ENCODE data around the gene PTGER4.
"Not testable (repeated sequence)": the region's sequence is repeated elsewhere in the genome, so short reads cannot be mapped to it uniquely, and the experiment has no call there.

The PTGER4 gene

DNA sequence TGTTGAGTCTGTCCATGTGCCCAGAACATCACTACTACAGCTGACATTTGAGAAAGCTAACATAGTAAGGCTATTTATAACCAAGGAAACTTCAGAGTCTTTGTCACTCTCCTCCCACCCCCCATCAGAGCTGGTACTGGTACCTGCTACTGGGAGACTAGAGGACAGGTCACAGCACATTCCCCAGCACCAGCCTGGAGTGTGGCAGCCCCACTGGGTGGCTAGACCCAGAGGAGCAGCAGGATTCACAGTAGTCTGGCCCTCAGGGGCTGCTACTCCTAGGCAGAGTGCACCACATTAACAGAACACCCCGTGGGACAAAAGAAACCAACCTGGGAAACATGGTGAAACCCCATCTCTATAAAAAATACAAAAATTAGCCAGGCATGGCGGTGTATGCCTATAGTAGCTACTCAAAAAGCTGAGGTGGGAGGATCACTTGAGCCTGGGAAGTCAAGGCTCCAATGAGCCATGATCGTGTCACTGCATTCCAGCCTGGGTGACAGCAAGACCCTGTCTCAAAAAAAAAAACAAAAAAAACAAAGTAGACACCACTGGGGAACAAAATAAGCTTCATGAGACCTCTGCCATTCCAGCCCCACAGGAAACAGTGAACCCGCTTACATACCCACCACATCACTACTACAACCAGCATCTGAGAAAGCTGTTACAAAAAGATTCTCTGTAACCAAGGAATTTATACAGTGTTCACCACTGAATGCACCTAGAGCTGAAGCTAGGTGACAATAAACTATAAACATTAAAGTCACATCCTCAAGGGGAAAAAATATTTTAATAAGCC is 26.3 kb upstream of the PTGER4 start:
- Histone ChIP-seq H3K27ac (ENCODE audit: low read length) (no peak overlapping the region), H3K36me3 (ENCODE audit: insufficient read depth, low read depth, low read length) (no peaks in the 10 kb centered on the region), H3K9ac (ENCODE audit: low read depth, low read length) (no peak overlapping the region), H3K9me3 (ENCODE audit: insufficient read depth, low read depth, low read length) (no peaks in the 10 kb centered on the region), H3K4me1 (ENCODE audit: insufficient read depth, low read length) (no peaks in the 10 kb centered on the region), H3K4me3 (ENCODE audit: low read length) (no peak overlapping the region), H3K27me3 (ENCODE audit: insufficient read depth, low read length) (no peaks in the 10 kb centered on the region)

DNA sequence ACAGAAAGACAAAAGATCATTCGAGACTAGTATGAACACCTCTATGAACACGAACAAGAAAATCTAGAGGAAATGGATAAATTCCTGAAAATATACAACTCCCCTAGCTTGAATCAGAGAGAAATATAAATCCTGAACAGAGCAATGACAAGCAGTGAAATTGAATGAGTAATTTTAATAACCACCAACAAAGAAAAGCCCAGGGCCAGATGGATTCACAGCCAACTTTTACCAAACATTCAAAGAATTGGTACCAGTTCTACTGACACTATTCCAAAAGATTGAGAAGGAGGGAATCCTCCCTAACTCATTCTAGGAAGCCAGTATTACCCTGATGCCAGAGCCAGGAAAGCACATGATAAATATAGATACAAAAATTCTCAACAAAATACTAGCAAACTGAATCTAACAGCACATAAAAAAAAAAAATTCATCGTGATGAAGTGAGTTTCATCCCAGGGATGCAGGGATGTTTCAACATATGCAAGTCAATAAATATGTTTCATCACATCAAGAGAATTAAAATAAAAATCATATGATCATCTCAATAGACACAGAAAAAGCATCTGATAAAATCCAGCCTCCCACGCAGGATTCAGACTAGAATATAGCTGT is 25.2 kb upstream of the PTGER4 start:
- Histone ChIP-seq H3K27ac (ENCODE audit: low read length) (no peak overlapping the region), H3K9ac (ENCODE audit: low read depth, low read length) (no peak overlapping the region), H3K4me1 (ENCODE audit: insufficient read depth, low read length) (no peaks in the 10 kb centered on the region), H3K36me3 (ENCODE audit: insufficient read depth, low read depth, low read length) (no peaks in the 10 kb centered on the region), H3K9me3 (ENCODE audit: insufficient read depth, low read depth, low read length) (no peaks in the 10 kb centered on the region), H3K4me3 (ENCODE audit: low read length) (no peak overlapping the region), H3K27me3 (ENCODE audit: insufficient read depth, low read length) (no peaks in the 10 kb centered on the region)

DNA sequence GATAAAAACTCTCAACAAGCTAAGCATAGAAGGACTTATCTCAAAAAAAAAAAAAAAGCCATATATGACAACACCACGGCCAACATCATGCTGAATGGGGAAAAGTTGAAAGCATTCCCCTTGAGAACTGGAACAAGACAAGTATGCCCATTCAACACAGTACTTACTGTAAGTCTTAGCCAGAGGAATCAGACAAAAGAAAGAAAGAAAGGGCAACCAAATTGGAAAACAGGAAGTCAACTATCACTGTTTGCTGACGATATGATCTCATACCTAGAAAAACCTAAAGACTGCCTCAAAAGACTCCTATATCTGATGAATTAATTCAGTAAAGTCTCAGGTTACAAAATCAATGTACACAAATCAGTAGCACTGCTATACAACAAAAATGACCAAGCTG is 24.6 kb upstream of the PTGER4 start:
- no peak overlapping the region for H3K9ac ChIP-seq (ENCODE audit: low read depth, low read length)
- no peaks in the 10 kb centered on the region for H3K9me3 ChIP-seq (ENCODE audit: insufficient read depth, low read depth, low read length)
- no peak overlapping the region for H3K4me3 ChIP-seq (ENCODE audit: low read length)
- no peaks in the 10 kb centered on the region for H3K36me3 ChIP-seq (ENCODE audit: insufficient read depth, low read depth, low read length)
- no peak overlapping the region for H3K27ac ChIP-seq (ENCODE audit: low read length)
- H3K27me3 ChIP-seq (ENCODE audit: insufficient read depth, low read length): no peaks in the 10 kb centered on the region
- H3K4me1 ChIP-seq (ENCODE audit: insufficient read depth, low read length): no peaks in the 10 kb centered on the region

DNA sequence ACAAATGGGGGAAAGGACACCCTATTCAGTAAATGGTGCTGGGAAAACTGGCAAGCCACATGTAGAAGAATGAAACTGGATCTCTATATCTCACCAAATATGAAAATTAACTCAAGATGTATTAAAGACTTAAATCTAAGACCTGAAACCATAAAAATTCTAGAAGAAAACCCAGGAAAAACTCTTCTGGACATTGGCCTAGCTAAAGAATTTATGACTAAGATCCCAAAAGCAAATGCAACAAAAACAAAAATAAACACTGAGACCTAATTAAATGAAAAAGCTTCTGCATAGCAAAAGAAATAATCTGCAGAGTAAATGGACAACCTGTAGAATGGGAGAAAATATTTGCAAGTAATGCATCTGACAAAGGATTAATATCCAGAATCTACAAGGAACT is 23.6 kb upstream of the PTGER4 start:
- not testable (repeated sequence) for H3K9me3 ChIP-seq (ENCODE audit: insufficient read depth, low read depth, low read length); H3K27ac ChIP-seq (ENCODE audit: low read length); H3K9ac ChIP-seq (ENCODE audit: low read depth, low read length); H3K36me3 ChIP-seq (ENCODE audit: insufficient read depth, low read depth, low read length); H3K4me1 ChIP-seq (ENCODE audit: insufficient read depth, low read length); H3K4me3 ChIP-seq (ENCODE audit: low read length); H3K27me3 ChIP-seq (ENCODE audit: insufficient read depth, low read length)

DNA sequence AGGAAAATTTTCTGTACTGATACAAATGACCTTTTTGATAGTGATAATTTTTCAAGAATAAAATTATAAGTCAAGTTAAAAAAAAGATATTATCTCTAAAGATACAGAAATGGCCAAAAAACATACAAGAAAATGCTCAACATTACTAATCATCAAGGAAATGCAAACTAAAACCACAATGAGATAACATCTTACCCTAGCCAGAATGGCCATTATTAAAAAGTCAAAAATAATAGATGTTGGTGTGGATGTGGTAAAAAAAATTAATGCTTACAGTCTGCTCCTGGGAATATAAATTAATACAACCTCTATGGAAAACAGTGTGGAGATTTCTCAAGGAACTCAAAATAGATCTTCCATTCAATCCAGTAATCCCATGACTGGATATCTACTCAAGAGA is 22.9 kb upstream of the PTGER4 start:
- no peaks in the 10 kb centered on the region for H3K27me3 ChIP-seq (ENCODE audit: insufficient read depth, low read length)
- no peak overlapping the region for H3K9ac ChIP-seq (ENCODE audit: low read depth, low read length)
- H3K27ac ChIP-seq (ENCODE audit: low read length): no peak overlapping the region
- no peaks in the 10 kb centered on the region for H3K9me3 ChIP-seq (ENCODE audit: insufficient read depth, low read depth, low read length)
- no peaks in the 10 kb centered on the region for H3K36me3 ChIP-seq (ENCODE audit: insufficient read depth, low read depth, low read length)
- H3K4me3 ChIP-seq (ENCODE audit: low read length): no peak overlapping the region
- no peaks in the 10 kb centered on the region for H3K4me1 ChIP-seq (ENCODE audit: insufficient read depth, low read length)

DNA sequence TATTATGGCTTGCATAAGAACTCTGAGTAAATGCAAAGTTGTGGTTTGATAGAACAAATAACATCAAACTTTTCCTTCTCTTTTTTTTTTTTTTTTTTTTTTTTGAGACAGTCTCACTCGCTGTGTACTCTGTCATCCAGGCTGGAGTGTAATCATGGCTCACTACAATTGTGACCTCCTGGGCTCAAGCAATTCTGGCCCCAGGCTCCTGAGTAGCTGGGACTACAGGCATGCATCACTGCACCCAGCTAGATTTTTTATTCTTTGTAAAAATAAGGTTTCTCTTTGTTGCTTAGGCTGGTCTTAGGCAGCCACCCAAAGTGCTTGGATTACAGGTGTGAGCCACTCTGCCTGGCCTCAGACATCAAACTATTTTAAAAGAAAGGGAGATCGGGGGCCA is 19.0 kb upstream of the PTGER4 start:
- Histone ChIP-seq H3K9me3 (ENCODE audit: insufficient read depth, low read depth, low read length) (no peaks in the 10 kb centered on the region), H3K4me3 (ENCODE audit: low read length) (no peak overlapping the region), H3K27ac (ENCODE audit: low read length) (no peak overlapping the region), H3K36me3 (ENCODE audit: insufficient read depth, low read depth, low read length) (no peaks in the 10 kb centered on the region), H3K27me3 (ENCODE audit: insufficient read depth, low read length) (no peaks in the 10 kb centered on the region), H3K9ac (ENCODE audit: low read depth, low read length) (no peak overlapping the region), H3K4me1 (ENCODE audit: insufficient read depth, low read length) (no peaks in the 10 kb centered on the region)

DNA sequence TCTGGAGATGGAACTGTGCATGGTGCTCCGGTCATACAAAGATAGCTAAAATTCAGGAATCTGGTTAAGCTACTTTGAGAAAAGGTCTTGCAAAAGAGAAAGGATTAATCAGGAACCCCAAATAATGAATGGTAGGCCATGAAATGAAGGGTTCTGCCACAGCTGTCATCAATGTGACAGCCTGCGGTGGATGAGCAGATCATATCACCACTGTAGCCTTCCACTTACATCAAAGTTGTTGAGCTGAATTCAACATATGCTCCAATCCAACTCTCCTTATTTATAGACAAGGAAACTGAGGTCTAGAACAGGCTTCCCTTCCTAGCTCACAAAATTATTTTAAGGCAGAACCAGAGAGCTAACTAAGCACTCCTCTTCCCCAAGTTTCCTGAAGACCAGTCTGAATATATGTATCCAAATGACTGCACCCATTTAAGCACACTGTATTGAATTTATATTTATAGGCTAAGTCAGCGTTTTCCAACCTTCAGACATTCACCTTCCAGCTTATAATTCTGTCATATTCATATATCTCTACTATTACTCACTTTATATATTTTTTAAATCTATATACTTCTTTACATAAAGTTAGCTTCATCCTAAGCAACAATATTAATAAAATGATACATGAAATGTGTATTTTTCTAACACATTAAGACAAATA is 13.9 kb upstream of the PTGER4 start:
- Histone ChIP-seq H3K9me3 (ENCODE audit: insufficient read depth, low read depth, low read length) (no peaks in the 10 kb centered on the region), H3K4me1 (ENCODE audit: insufficient read depth, low read length) (no peaks in the 10 kb centered on the region), H3K9ac (ENCODE audit: low read depth, low read length) (no peak overlapping the region), H3K4me3 (ENCODE audit: low read length) (no peak overlapping the region), H3K36me3 (ENCODE audit: insufficient read depth, low read depth, low read length) (no peaks in the 10 kb centered on the region), H3K27ac (ENCODE audit: low read length) (no peak overlapping the region), H3K27me3 (ENCODE audit: insufficient read depth, low read length) (no peaks in the 10 kb centered on the region)

DNA sequence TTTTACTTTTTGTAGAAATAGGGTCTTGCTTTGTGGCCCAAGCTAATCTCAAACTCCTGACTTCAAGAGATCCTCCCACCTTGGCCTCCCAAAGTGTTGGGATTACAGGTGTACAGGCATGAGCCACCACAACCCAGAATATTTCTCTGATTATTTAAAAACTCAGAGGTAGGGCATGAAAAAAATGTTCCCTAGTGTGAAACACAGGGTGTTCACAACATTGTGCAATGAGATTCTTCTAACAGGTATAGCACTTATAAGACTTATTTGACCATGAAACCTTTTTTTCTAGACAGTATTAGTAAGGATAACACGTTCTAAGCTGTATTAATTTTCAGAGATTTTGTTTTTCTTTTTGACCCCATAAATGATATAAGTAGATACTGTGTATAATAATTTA is 13.1 kb upstream of the PTGER4 start:
- Histone ChIP-seq H3K9ac (ENCODE audit: low read depth, low read length) (no peak overlapping the region), H3K27ac (ENCODE audit: low read length) (no peak overlapping the region), H3K4me1 (ENCODE audit: insufficient read depth, low read length) (no peaks in the 10 kb centered on the region), H3K36me3 (ENCODE audit: insufficient read depth, low read depth, low read length) (no peaks in the 10 kb centered on the region), H3K4me3 (ENCODE audit: low read length) (no peak overlapping the region), H3K27me3 (ENCODE audit: insufficient read depth, low read length) (no peaks in the 10 kb centered on the region), H3K9me3 (ENCODE audit: insufficient read depth, low read depth, low read length) (no peaks in the 10 kb centered on the region)

DNA sequence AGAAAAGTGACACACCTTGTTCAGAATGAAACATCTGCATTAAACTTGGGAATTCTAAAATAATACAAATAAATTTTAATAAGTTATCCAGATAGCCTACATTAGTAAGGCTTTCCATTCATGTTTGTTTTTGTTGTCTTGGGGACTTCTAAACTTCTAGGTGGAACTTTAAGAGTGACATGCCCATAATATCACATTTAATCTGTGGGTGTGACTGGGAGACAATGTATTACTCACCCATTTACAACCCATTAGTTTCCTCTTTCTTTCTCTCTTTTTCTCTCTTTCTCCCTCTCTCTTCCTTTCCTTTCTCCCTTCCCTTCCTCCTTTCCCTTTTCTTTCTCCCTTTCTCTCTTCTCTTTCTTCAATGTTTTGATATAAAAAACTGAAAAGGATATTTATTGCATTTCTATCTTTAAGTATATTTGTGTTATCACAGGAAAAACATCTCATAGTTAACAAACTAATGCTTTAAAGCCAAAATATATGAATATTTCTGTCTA is 12.5 kb upstream of the PTGER4 start:
- Histone ChIP-seq H3K36me3 (ENCODE audit: insufficient read depth, low read depth, low read length) (no peaks in the 10 kb centered on the region), H3K27ac (ENCODE audit: low read length) (no peak overlapping the region), H3K4me3 (ENCODE audit: low read length) (no peak overlapping the region), H3K9me3 (ENCODE audit: insufficient read depth, low read depth, low read length) (no peaks in the 10 kb centered on the region), H3K27me3 (ENCODE audit: insufficient read depth, low read length) (no peaks in the 10 kb centered on the region), H3K9ac (ENCODE audit: low read depth, low read length) (no peak overlapping the region), H3K4me1 (ENCODE audit: insufficient read depth, low read length) (no peaks in the 10 kb centered on the region)

DNA sequence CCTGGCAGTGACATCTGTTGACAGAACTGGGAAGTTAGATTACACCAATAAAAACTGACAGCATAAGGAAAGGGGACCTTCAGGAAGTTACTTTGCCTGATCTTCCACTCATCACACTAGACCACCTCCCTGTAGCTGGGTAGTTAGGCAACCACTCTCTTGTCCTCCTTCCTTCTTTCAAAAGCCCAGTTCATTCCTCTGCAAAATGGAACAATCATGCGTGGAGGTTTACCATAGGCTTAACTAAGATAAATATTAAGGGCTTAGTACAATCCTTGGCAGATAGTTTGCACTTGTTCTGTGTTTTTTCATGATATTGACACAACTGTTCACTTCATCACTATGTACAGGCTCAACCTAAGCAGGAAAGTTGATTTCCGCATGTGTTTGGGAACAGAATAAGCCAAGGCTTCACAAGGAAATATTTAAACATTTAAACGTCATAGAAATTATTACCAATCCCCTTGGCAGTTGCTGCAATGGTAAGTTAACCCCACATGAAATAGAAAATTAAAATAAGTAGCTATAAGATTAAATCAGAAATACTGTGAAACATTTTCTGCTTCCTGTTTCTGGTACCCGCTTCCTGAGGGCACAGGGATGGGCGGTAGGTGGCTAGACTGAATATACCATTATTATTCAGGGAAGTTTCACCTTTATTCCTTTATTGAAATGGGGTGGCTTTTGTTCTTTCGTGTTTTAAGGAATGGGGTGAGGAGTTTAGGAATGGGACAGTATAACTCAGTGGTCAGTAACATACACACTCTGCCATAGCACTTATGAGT is 9.9 kb upstream of the PTGER4 start:
- no peaks in the 10 kb centered on the region for H3K36me3 ChIP-seq (ENCODE audit: insufficient read depth, low read depth, low read length)
- H3K4me3 ChIP-seq (ENCODE audit: low read length): no peak overlapping the region
- H3K27me3 ChIP-seq (ENCODE audit: insufficient read depth, low read length): no peaks in the 10 kb centered on the region
- no peak overlapping the region for H3K9ac ChIP-seq (ENCODE audit: low read depth, low read length)
- H3K9me3 ChIP-seq (ENCODE audit: insufficient read depth, low read depth, low read length): no peaks in the 10 kb centered on the region
- no peaks in the 10 kb centered on the region for H3K4me1 ChIP-seq (ENCODE audit: insufficient read depth, low read length)
- H3K27ac ChIP-seq (ENCODE audit: low read length): no peak overlapping the region

DNA sequence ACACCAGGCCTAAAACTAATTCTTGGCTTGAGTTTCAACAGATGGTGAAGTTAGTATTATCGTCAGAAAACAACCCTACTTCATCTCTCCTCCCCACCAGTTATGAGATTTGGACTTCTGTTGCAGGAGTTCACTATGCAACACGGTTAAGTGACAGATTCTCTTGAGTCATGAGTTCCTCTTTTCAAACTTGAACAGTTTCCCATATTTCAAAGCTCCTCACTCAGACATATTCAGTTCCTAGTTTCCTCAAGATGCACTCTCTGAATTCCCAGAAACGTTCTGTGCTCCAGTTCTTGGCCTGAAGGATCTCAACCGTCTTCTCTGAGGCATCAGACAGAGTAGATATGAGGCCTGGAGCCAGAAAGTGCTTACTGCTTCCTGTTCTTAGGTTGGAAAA is 7.3 kb upstream of the PTGER4 start:
- H3K9ac ChIP-seq (ENCODE audit: low read depth, low read length): no peak overlapping the region
- H3K27me3 ChIP-seq (ENCODE audit: insufficient read depth, low read length): no peaks in the 10 kb centered on the region; the same call in 1 of the 2 replicates
- peaks cover 7% of the 10 kb centered on the region; the same call in 1 of the 2 replicates for H3K4me1 ChIP-seq (ENCODE audit: insufficient read depth, low read length)
- no peaks in the 10 kb centered on the region for H3K36me3 ChIP-seq (ENCODE audit: insufficient read depth, low read depth, low read length)
- no peak overlapping the region for H3K4me3 ChIP-seq (ENCODE audit: low read length)
- H3K27ac ChIP-seq (ENCODE audit: low read length): no peak overlapping the region
- no peaks in the 10 kb centered on the region for H3K9me3 ChIP-seq (ENCODE audit: insufficient read depth, low read depth, low read length)

Data from iPS-20b (cell line).